Ishikawa (cell line): ENCODE data around the gene ZNF215.

Experiments used
- EP300 ChIP-seq: IDR thresholded peaks from 2 replicates; pipeline ENCODE4 v1.6.1; 2012; ENCODE audit warnings: borderline replicate concordance
- TCF12 ChIP-seq: IDR thresholded peaks from 2 replicates; pipeline ENCODE4 v1.6.1; 2012; ENCODE audit warnings: low read depth
- ZBTB7A ChIP-seq: IDR thresholded peaks from 2 replicates; pipeline ENCODE4 v1.6.1; 2012; ENCODE audit warnings: low read depth

GRCh38 chr11:6931146-6931713, 5.0 kb downstream of the ZNF215 start:
- TF ChIP-seq ZBTB7A, result no peak
- TF ChIP-seq EP300, result no peak
- no peak for TF ChIP-seq TCF12
